ENCODE data around the gene PCK1. TPM values are rescaled to one million over a fixed set of nuclear protein-coding genes. Genes with fewer than 3 reads are reported as not detected.
A peak's percentile ranks its signal among the peaks of the same experiment; 100 is the strongest.

Gene PCK1
- total and polyA plus RNA-seq, 2 of the 13 experiments (the other 11 are each of a cell fraction or from before 2014, with no cell fraction given) = 6.5 to 12.6 TPM

- TF ChIP-seq KLF9 (CRISPR knock-in tag; IDR thresholded peaks at IDR 0.05; ENCODE audit: low read depth) (no peak), MTF2 (CRISPR knock-in tag; IDR thresholded peaks at IDR 0.05; ENCODE audit: borderline replicate concordance) (no peak), ARHGAP35 (CRISPR knock-in tag; IDR thresholded peaks at IDR 0.05; ENCODE audit: borderline replicate concordance) (no peak), SYNCRIP (IDR thresholded peaks at IDR 0.05; ENCODE audit: insufficient read depth, low read depth, low read length) (no peak), ASH2L (IDR thresholded peaks at IDR 0.05; ENCODE audit: insufficient read length, low read depth, low read length) (peak; percentile 44), ATF7 (IDR thresholded peaks at IDR 0.05) (no peak), ATF7 (CRISPR knock-in tag; IDR thresholded peaks at IDR 0.05) (peak; percentile 22; the same call in 1 of the 2 replicates), ZNF33A (CRISPR knock-in tag; IDR thresholded peaks at IDR 0.05; ENCODE audit: borderline replicate concordance) (0 out of 2 replicates have a peak, but pooled peaks have one; percentile 7), ZNF274 (CRISPR knock-in tag; IDR thresholded peaks at IDR 0.05) (0 out of 2 replicates have a peak, but pooled peaks have one; percentile 18), ZMYM4 (CRISPR knock-in tag; IDR thresholded peaks at IDR 0.05) (peak; percentile 69), RXRB (CRISPR knock-in tag; IDR thresholded peaks at IDR 0.05; ENCODE audit: borderline replicate concordance) (peak; percentile 67; the same call in 1 of the 2 replicates), SALL1 (CRISPR knock-in tag; IDR thresholded peaks at IDR 0.05) (peak; percentile 65), TIGD3 (CRISPR knock-in tag; IDR thresholded peaks at IDR 0.05; ENCODE audit: borderline replicate concordance) (no peak), POGZ (CRISPR knock-in tag; IDR thresholded peaks at IDR 0.05) (peak; percentile 76), ZNF263 (CRISPR knock-in tag; IDR thresholded peaks at IDR 0.05) (0 out of 2 replicates have a peak, but pooled peaks have one; percentile 22), HIVEP1 (CRISPR knock-in tag; IDR thresholded peaks at IDR 0.05) (0 out of 2 replicates have a peak, but pooled peaks have one; percentile 38), ESRRA (CRISPR knock-in tag; IDR thresholded peaks at IDR 0.05; ENCODE audit: low read depth) (0 out of 2 replicates have a peak, but pooled peaks have one; percentile 78)
- TF ChIP-seq, protein P1, sequence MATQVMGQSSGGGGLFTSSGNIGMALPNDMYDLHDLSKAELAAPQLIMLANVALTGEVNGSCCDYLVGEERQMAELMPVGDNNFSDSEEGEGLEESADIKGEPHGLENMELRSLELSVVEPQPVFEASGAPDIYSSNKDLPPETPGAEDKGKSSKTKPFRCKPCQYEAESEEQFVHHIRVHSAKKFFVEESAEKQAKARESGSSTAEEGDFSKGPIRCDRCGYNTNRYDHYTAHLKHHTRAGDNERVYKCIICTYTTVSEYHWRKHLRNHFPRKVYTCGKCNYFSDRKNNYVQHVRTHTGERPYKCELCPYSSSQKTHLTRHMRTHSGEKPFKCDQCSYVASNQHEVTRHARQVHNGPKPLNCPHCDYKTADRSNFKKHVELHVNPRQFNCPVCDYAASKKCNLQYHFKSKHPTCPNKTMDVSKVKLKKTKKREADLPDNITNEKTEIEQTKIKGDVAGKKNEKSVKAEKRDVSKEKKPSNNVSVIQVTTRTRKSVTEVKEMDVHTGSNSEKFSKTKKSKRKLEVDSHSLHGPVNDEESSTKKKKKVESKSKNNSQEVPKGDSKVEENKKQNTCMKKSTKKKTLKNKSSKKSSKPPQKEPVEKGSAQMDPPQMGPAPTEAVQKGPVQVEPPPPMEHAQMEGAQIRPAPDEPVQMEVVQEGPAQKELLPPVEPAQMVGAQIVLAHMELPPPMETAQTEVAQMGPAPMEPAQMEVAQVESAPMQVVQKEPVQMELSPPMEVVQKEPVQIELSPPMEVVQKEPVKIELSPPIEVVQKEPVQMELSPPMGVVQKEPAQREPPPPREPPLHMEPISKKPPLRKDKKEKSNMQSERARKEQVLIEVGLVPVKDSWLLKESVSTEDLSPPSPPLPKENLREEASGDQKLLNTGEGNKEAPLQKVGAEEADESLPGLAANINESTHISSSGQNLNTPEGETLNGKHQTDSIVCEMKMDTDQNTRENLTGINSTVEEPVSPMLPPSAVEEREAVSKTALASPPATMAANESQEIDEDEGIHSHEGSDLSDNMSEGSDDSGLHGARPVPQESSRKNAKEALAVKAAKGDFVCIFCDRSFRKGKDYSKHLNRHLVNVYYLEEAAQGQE (IDR thresholded peaks at IDR 0.05; ENCODE audit: borderline replicate concordance in 1 of 2, low read depth in 1 of 2, low read length in 2 of 2) = peak in 1 of 2 experiments; percentile 50; a peak in 1 of 4 replicates
- TF ChIP-seq, protein P2, sequence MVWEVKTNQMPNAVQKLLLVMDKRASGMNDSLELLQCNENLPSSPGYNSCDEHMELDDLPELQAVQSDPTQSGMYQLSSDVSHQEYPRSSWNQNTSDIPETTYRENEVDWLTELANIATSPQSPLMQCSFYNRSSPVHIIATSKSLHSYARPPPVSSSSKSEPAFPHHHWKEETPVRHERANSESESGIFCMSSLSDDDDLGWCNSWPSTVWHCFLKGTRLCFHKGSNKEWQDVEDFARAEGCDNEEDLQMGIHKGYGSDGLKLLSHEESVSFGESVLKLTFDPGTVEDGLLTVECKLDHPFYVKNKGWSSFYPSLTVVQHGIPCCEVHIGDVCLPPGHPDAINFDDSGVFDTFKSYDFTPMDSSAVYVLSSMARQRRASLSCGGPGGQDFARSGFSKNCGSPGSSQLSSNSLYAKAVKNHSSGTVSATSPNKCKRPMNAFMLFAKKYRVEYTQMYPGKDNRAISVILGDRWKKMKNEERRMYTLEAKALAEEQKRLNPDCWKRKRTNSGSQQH (CRISPR knock-in tag; IDR thresholded peaks at IDR 0.05; ENCODE audit: low read depth) = peak; percentile 78
- TF ChIP-seq, protein P3, sequence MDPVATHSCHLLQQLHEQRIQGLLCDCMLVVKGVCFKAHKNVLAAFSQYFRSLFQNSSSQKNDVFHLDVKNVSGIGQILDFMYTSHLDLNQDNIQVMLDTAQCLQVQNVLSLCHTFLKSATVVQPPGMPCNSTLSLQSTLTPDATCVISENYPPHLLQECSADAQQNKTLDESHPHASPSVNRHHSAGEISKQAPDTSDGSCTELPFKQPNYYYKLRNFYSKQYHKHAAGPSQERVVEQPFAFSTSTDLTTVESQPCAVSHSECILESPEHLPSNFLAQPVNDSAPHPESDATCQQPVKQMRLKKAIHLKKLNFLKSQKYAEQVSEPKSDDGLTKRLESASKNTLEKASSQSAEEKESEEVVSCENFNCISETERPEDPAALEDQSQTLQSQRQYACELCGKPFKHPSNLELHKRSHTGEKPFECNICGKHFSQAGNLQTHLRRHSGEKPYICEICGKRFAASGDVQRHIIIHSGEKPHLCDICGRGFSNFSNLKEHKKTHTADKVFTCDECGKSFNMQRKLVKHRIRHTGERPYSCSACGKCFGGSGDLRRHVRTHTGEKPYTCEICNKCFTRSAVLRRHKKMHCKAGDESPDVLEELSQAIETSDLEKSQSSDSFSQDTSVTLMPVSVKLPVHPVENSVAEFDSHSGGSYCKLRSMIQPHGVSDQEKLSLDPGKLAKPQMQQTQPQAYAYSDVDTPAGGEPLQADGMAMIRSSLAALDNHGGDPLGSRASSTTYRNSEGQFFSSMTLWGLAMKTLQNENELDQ (CRISPR knock-in tag; IDR thresholded peaks at IDR 0.05; ENCODE audit: borderline replicate concordance) = no peak
Measured at GRCh38 chr20:57568088-57568896, 7.4 kb downstream of the PCK1 start (continued).
